ENCODE measurements around the gene USP28.
"Not testable (repeated sequence)": the region's sequence is repeated elsewhere in the genome, so short reads cannot be mapped to it uniquely, and the experiment has no call there.

Gene USP28

DNA sequence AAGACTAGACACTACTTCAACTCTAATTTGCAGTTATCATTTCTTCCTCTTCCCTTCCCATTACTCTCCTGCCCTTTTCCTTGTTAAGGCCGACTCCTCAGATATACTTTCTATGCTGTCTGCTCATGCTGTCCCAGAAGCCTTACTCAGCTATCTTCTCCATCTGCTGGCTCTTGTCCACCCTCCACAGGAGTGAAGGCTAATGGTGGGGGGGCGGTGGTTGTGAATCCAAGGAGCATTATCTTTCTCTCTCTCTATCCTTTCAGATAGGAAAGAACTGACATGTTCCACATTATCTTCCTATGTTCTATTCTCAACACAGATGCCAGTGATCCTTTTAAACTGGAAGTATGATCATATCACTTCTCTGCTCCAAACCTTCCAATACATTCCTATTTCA is 37.4 kb downstream of the USP28 start:
- DNase-seq (ENCODE audit: low read depth), result no peak

DNA sequence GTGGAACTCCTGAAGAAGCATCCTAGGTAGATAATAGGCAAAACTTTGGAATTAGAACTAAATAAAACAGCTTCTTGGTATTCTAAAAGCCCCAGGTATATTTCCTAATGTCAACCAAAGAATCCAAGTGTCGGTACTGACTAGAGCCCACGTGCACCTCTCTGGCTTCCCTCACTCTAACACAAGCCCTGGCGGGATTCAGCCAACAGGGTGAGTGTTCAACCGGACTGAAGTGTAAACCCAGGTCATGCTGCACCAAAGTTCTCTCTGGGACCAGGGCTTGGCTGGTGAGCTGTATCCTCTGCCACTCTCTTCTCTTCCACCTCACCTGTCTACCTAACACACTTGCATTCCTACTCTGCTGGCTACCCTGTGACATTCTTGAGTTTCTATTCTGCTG is 40.1 kb downstream of the USP28 start:
- DNase-seq (ENCODE audit: low read depth), result no peak

- DNase-seq (ENCODE audit: low read depth), result no peak
These were observed 42.2 kb downstream of the USP28 start for GRCh38 chr11:113833151-113833550.

GRCh38 chr11:113831314-113831713 is 44.1 kb downstream of the USP28 start:
- no peak for DNase-seq (ENCODE audit: low read depth)

DNA sequence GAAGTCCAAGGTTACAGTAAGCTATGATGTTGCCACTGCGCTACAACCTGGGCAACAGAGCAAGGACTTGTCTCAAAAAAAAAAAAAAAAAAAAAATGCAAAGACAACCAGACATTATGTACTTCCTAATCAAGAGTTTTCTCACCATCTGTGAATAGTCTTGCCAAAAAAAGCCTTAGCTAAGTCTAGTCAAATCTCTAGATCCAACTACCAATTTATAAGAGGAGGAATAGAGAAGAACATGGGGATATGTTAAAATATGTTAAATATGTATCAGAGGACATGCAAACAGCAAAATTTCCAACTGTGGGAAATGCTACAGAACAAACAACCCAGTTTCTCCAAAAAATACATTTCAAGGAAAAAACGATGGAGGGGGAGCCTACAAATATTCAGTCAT is 45.6 kb downstream of the USP28 start:
- no peak for DNase-seq (ENCODE audit: low read depth)

- no peak for DNase-seq (ENCODE audit: low read depth)
These were observed 47.2 kb downstream of the USP28 start for GRCh38 chr11:113828191-113828590.

- no peak for DNase-seq (ENCODE audit: low read depth)
These were observed 47.9 kb downstream of the USP28 start for GRCh38 chr11:113827477-113827876.

- DNase-seq (ENCODE audit: low read depth), result no peak
These were observed 56.9 kb downstream of the USP28 start for GRCh38 chr11:113818426-113818825.

DNA sequence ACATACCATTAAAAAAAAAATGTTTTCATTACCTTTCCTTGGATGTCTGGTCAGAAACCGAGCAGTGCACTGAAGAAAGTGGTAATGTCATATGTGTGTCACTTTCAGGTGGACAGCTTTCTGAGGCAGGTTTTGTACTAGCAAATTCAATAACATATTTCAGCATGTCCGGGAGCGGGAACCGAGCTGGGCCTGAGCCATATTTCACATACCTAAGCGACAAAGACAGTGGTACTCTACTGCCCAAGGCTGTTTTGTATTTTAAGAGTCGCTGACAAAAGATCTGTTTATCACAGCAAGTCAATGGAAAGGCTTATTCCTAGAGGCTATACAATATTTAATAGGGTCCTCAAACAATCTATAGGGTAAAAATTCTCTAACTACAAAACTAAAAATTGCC is 57.7 kb downstream of the USP28 start:
- DNase-seq (ENCODE audit: low read depth), result no peak

GRCh38 chr11:113817162-113817561 is 58.2 kb downstream of the USP28 start:
- DNase-seq (ENCODE audit: low read depth), result peak; percentile 12

- no peak for DNase-seq (ENCODE audit: low read depth)
These were observed 61.2 kb downstream of the USP28 start for GRCh38 chr11:113814181-113814580.

GRCh38 chr11:113808931-113809330 is 66.4 kb downstream of the USP28 start:
- no peak for DNase-seq (ENCODE audit: low read depth)

DNA sequence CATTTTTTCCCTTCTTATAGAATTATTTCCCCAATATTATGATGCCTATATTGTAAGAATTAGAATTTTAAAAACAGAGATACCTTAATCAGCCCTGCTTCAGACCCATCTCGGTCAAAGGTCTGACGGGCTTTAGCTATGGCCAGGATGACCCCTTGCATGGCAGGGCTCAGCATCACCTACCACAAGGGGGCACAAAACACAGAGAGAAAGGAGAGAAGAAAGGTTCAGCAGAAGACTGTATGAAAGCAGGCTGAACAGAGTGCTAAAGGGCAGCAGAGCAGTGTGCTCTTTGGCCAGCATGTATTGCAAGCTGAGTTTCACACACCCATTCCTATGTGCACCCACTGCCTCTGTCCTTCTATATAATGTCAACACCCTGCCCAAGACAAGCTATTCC is 69.0 kb downstream of the USP28 start:
- peak; percentile 43 for DNase-seq (ENCODE audit: low read depth)

DNA sequence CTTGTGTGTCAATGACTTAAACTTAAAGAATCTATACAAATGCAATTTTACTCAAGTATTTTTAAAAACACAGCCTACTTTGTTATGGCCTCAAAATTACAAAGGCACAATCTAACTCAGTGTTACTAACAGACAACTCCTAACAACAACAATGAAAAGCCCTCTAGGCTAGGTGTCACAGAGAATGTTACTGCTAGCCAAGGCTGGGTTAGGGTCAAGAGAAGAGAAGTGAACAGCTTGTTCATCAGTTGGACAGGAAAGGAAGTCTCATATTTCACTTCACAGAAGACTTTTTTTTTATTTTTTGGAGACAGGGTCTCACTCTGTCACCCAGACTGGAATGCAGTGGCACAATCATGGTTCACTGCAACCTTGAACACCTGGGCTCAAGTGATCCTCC is 69.7 kb downstream of the USP28 start:
- peak; percentile 7 for DNase-seq (ENCODE audit: low read depth)

DNA sequence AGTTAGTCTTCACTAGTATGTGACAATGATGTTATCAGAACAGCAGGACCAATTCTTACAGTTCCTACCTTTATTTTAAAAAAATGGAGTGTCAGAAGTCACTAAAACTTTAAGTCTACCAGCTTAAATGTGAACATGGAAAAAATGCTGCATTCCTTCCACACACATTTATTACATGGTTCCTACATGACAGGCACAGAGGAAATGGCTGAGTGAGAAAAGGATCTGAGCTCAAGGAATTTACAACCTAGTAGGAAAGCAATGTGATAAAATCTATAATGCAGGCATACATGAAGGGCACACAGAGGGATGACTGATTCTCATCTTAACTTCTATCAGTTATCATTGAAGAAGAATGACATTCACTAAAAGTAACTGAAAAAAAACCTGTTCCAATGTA is 72.8 kb downstream of the USP28 start:
- DNase-seq (ENCODE audit: low read depth), result no peak

GRCh38 chr11:113796663-113797259 is 78.6 kb downstream of the USP28 start:
- peak; percentile 62 for DNase-seq (ENCODE audit: low read depth)

- DNase-seq (ENCODE audit: low read depth), result no peak
These were observed 85.6 kb downstream of the USP28 start for GRCh38 chr11:113789675-113790320.

DNA sequence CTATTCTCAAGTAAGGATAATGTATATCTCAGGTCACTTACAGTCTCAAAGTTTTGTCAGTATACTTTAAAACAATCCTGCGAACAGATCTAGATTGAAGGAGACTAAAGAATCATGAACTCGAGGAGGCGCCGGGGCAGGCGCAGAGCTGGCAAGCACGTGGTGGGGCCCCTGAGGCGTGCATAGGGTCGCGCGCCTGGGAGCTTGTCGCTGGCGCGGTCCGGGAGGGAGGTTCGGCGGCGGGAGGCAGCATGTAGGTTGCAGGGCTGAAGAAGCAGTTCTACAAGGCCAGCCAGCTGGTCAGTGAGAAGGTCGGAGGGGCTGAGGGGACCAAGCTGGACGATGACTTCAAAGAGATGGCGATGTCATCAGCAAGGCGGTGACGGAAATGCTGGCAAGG is 86.4 kb downstream of the USP28 start:
- DNase-seq (ENCODE audit: low read depth), result not testable (repeated sequence)

DNA sequence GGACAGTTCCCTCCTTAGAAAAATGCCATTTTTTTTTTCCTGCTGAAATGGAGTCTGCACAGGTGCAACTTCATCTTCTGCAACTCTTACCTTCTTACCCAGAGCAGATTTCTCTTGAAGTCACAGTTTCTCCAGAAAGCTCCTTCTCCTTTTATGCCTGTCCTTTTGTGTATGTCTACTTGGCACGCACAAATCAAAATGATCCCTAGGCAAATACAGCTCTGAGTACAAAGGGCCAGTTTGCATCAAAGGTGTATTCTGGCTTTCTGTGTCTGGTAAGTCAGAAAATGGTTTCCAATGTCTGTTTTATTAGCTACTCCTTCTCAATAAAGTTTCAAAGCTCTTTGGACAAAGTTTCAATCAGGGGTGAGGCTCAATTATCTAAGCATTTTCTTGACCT is 93.2 kb downstream of the USP28 start:
- DNase-seq (ENCODE audit: low read depth), result no peak

- DNase-seq (ENCODE audit: low read depth), result no peak
These were observed 93.7 kb downstream of the USP28 start for GRCh38 chr11:113781682-113782081.

- no peak for DNase-seq (ENCODE audit: low read depth)
These were observed 95.9 kb downstream of the USP28 start, which contains the start of gene CLDN25 for GRCh38 chr11:113779496-113779895. CLDN25 (plus strand) TSS chr11:113779796; CDS start chr11:113779796, 0 bp downstream.

DNA sequence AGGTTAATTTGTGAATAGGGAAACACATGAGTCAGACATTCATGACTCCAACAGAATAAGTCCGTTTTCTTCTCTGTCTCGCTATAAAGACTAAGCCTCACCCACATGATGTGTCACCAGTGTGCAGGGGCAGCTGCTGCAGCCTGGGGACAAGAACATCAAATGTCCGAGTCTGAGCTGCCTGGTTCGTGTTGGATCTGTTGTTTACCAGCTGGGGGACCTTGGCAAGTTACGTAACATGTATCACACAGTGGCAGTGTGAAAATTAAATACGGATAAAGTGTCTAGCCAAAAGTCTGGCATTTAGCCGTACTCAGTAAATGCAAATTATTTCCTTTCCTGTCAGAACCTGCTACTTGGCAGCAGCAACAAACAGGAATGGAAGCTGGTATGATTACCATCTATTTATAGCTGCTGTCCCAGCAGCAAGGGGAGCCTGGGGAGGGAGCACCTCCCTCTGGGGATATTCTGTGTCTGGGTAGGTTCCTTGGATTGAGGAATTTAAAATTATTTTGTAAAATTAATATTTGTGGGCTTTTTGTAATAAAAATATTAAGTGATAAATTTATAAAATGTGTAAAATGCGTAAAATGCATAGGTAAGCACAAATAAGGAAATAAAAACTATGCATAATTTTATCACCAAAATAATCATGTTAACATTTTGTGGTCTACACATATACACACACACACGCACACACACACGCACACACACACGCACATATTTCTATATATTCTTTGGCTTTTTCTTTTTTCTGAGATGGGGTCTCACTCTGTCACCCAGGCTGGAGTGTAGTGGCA is 97.1 kb downstream of the USP28 start:
- DNase-seq (ENCODE audit: low read depth), result peak; percentile 46

- no peak for DNase-seq (ENCODE audit: low read depth)
These were observed 101.2 kb downstream of the USP28 start for GRCh38 chr11:113774174-113774503.
